Activated CD4-positive, alpha-beta T cell treated with anti-CD3 and anti-CD28 coated beads, Interleukin-2, amount 50 U/mL, for 48 hours (primary cell): ENCODE data around the gene KRT84.
"Not testable (repeated sequence)": the region's sequence is repeated elsewhere in the genome, so short reads cannot be mapped to it uniquely, and the experiment has no call there.

Source experiments
- DNase-seq, 2 experiments: peaks; one replicate each; pipeline ENCODE4 v3.0.0-alpha.2; 2020

The KRT84 gene

GRCh38 chr12:52359621-52360061 is 25.8 kb downstream of the KRT84 start:
- DNase-seq = no peak

DNA sequence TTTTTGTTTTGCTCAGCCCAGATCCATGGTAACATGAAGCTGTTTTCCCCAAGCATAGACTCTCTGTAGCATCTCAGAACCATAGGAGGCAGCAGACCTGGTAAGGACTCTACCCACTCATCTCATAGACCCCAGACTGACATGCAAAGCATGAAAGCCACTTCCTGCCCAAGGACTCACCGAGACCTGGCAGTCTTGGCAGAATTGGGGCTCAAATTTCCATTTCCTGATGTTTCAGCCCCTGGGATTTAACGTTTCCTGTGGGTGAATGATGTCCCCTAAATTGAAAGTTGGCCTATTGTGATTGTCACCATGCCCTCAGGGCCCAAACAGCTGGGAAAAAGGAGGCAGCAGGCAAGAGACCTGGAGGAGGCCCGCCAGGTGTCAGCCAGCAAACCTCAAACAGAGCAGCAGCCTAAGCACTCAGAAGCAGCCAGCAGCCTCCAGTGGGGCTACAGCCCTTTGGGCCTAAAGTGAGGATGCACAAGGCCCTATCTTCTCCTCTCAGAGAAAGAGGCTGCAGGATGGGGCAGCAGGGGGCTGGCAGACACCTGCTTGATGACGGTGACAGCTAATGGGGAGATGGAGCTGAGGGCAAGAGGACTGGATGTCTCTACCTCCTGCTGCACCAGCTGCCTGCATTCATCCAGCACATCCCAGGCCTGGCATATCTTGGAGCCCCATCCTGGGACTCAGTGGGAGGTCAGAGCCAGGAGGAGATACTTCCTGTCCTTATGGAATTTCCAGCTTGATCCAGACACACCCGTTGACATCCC is 26.7 kb downstream of the KRT84 start:
- DNase-seq = no peak

DNA sequence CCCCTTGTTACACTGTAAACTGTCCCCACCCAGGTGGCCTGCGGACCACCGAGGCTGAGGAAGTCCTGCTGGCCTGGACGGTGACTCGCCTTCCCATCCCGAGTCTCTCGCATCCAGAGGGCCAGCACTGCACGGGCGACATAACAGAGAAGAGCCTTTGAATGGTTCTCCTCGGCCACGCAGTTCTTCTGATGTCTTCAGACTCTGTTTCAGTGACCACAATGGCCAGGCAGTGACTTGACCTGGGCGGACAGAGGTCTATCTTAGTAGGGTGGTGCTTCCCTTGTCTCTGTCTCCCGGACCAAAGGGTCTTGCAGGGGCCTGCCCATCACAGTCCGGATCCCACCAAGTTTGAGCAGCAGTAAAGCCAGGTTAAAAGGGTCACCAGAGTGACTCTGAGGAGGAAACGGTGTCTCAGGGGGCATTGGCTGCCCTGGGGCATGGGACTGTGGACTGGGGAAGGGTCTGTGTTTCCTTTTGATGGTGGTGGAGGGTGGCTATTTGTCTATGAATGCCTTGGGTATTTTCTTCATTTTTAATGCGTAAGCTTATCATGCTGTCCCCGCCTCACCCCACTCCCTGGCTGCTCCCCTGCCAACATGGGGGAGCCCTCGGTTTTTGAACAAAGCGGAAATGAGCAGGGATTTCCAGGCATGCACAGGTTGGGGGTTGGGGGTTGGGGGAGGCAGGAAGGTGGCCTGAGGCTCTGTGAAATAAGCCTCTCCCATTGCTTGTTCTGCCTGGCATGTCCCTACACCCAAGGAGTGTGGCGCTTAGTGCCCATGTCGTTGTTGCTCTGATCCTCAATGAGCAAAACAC is 28.5 kb downstream of the KRT84 start:
- DNase-seq = no peak

- DNase-seq = no peak
Measured at GRCh38 chr12:52356031-52356761, 29.3 kb downstream of the KRT84 start.

DNA sequence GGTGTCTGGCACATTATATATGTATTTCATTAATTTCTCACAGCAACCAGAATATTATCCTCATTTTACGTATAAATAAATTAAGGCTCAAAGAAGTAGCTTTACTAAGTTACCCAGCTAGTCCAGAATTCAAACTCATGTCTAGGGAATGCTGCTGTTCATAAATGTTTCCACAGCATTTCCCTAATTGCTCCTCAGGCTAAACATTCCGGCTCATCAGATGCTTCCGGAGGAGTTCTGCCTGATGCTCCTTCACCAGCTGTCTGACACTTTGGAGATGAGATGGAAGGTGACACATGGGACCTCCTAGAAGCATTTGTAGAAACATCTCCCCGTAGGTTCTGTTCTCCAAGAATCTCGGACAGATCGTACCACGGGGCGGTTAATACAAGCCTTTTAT is 30.3 kb downstream of the KRT84 start:
- no peak for DNase-seq

DNA sequence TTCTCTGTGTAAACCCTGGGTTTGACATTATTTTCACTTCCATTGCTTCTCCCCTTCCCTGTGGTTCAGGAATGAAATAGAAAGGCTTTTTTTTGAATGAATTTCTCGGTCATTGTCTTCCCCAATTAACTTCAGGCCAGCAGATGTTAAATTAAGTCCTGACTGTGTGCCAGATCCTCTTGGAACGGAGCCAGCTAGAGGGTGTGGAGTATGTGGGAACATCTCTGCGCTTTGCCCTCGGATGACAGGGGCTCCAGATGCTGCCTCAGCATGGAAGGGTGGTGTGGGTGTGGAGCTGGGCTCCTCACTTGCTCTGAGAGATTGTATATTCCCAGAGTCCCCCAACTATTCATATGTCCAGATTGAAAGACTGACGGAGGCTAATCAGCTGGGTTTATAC is 31.3 kb downstream of the KRT84 start:
- no peak for DNase-seq

DNA sequence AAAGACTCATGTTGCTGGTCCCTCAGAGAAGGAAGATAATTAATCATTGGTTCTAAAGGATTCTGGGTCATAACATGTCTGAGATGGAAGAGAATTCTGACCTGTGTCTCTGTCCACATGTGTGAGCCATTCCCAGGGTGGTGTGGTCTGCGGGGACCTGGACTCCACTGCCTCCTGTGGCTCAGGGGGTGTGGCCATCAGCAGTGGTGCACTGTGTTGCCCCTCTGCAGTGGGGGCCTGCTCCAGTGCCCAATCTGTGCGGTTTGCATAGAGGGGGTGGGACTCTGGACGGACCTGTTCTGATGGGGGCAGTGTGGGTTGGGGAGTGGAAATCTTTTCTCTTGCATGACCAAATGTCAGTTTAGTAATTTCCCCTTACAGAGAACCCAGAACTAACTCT is 31.7 kb downstream of the KRT84 start:
- DNase-seq = no peak

GRCh38 chr12:52352951-52353350 is 32.5 kb downstream of the KRT84 start:
- no peak for DNase-seq

DNA sequence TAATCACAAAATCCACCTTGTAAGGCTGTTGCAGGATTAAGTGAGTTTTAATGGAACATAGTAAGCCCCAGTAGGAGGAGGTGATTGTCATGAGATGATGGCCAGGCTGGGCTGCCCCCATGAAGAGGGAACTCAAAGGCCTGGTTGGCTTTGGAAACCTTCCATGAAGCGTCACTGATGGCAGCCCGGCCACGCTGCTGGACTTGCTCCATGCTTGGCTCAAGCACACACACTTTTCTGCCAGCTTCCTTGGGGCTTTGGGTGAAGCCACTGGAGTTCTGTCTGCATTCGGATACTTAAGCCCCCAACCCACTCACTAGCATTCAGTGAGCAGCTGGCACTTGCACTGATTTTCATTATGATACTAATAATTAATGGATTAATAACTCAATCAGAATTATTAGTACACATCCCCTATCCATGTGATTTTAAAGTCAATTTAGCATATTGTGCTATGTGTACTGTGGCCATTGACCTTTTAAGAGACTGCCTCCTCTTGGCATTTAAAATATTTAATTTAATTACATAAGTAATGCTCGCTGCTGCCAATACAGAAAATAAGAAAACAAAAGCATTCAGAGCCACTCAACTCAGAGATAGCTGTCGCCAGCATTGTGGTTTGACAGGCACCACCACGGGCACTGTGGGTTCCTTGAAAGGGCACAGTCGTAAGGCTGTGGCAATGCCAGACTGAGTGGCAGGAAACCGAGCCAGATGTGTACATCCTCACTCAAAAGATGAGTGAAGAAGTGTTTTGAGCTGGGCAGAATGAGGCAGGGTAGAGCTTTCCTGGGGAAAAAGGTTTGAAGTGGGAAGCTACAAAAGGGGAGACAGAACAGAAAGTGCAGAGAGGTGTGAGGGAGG is 34.0 kb downstream of the KRT84 start:
- peak; percentile 25 to 32 for DNase-seq

DNA sequence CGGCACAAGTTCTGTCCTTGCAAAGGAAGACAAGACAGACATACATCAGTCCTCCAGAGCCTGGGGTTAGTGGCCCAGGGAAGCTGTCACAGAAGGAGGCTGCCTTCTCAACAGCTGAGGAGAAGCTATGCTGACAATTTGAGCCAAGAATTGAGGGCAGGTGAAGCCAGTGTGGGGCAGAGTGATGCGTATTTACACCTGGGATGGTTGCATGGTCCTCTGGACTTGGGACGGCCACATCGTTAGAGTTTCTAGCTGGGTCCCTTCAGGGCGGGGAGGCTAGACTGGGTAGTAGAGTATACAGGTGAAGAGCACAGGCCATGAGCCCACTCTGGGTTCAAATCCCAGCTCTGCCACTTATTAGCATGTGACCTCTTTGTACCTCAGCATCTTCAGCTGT is 34.7 kb downstream of the KRT84 start:
- DNase-seq = no peak

- DNase-seq = no peak
Measured at GRCh38 chr12:52350021-52350620, 35.3 kb downstream of the KRT84 start.

GRCh38 chr12:52349196-52349595 is 36.3 kb downstream of the KRT84 start:
- DNase-seq = no peak

GRCh38 chr12:52347551-52348510 is 37.6 kb downstream of the KRT84 start:
- DNase-seq = no peak

DNA sequence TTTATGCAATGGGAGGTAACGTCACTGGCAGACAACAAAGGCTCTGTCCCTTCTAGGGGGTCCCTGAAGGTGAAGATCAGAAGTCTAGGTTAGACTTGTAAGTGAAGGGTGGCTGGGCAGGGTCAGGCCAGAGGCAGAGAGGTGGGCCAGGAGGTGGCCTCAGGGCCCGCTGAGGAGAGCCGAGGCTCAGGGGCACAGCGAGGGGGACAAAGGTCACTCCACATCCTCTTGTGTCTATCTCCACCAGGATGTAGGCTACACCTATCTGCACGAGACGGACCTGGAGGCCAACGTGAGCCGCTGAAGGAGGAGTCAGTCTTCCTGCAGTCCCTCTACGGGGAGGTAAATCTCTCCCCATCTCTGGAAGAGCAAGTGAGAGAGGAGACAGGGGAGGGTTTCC is 38.4 kb downstream of the KRT84 start:
- DNase-seq = no peak

DNA sequence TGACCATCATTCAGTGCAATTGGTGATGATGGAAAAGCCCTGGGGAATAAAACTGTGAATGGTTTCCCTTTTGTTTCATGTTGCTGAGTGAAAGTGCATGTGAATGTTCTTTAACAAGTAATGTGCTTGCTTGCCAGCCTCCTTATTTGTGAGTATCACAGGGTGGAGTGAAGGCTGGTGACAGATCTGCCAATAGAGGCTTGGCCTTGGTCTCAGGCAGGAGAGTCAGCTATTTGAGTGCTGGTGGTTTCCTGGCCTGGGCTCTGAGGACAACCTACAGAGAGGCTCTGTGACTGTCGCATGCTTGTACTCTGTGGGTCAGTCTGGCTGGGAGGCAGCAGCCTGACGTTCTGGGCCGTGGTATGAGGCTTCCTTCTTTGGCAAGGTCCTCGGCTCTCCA is 38.9 kb downstream of the KRT84 start:
- no peak for DNase-seq

DNA sequence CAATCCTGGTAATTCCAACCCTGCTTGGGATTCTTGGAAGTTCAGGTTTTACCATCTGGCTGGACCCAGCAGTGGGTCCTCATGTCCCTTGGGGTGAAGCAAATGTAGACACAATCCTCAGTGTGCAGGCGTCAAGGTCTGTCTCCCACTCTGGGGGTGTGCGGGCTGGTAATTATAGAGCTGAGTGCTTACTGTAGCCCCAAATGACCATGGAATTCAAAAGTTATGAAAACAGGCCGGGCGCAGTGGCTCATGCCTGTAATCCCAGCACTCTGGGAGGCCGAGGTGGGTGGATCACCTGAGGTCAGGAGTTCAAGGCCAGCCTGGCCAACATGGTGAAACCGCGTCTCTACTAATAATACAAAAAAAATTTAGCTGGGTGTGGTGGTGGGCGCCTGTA is 40.4 kb downstream of the KRT84 start:
- not testable (repeated sequence) for DNase-seq

DNA sequence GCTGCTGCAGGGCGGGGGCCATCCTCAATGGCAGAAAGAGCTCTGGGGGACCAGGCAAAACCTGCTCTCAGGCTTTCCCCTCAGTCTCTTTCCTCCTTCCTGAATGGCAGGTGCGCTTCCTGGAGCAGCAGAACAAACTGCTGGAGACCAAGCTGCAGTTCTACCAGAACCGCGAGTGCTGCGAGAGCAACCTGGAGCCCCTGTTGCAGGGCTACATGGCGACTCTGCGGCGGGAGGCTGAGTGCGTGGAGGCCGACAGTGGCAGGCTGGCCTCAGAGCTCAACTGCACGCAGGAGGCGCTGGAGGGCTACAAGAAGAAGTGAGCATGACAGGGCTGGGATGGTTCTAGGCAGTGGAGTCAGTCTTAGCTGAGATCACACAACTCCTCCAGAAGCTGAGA is 41.3 kb downstream of the KRT84 start:
- DNase-seq = no peak

- no peak for DNase-seq
Measured at GRCh38 chr12:52343550-52343949, 41.9 kb downstream of the KRT84 start.

DNA sequence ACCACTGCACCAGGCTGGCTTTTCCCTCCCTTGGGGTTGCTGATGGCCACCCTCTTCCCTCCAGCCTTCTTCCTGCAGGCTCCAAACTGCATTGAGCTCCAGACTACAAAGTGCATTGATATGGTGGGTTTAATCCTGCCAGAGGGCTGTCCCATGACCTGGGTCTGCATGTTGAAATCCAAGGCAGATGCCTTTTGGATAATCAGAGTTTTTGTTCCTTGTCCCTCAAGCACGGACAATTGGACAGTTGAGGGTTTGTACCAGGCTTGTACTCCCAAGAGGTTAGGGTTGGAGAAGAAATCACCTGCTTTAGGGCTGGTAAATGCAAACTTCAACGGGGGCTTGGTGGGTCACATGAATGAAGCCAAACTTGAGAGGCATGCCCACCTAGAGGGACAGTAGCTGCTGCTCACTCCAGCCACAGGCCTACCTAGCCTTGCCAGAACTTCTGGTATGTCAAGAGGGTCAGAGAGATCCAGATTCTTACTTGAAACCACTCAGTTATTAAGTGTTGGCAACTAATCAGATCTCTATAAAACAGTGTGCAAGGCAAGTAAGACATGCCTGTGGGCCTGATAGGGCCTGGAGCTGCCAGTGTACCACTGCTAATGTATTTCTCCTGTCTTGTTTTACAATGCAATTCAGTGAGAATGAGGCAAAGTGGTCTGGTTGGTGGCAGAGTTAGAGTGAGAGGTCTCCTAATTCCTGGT is 42.5 kb downstream of the KRT84 start:
- no peak for DNase-seq

GRCh38 chr12:52341066-52341580 is 44.3 kb downstream of the KRT84 start:
- no peak for DNase-seq
